Duodenal mucosa (tissue), 2 donors: ENCODE measurements around the gene AJAP1.

Experiments
- H3K27ac ChIP-seq: one replicate; pipeline ENCODE4 v1.7.0; 2013; ENCODE audit warnings: low read depth, low read length
- H3K27me3 ChIP-seq, 2 donors: one replicate each; pipeline ENCODE4 v1.7.0; 2013; ENCODE audit warnings: low read length in 2 of 2, control low read depth in 1 of 2; ENCODE audit not compliant: insufficient read depth in 2 of 2, control insufficient read depth in 1 of 2
- H3K36me3 ChIP-seq, 2 donors: one replicate each; pipeline ENCODE4 v1.7.0; 2013; ENCODE audit warnings: low read length in 2 of 2, control low read depth in 1 of 2; ENCODE audit not compliant: insufficient read depth in 2 of 2, control insufficient read depth in 1 of 2
- H3K4me1 ChIP-seq, 2 donors: one replicate each; pipeline ENCODE4 v1.7.0; 2013; ENCODE audit warnings: low read length in 2 of 2, control low read depth in 1 of 2; ENCODE audit not compliant: insufficient read depth in 2 of 2, control insufficient read depth in 1 of 2
- H3K4me3 ChIP-seq, 2 donors: one replicate each; pipeline ENCODE4 v1.7.0; 2013; ENCODE audit warnings: low read length in 2 of 2, low read depth in 1 of 2
- H3K9ac ChIP-seq, 2 donors: one replicate each; pipeline ENCODE4 v1.7.0; 2013; ENCODE audit warnings: low read length in 2 of 2, low read depth in 1 of 2
- H3K9me3 ChIP-seq, 2 donors: one replicate each; pipeline ENCODE4 v1.7.0; 2013; ENCODE audit warnings: low read length in 2 of 2, control low read depth in 1 of 2; ENCODE audit not compliant: control insufficient read depth in 1 of 2

The AJAP1 gene

GRCh38 chr1:4760088-4760487 is 105.7 kb downstream of the AJAP1 start:
- no peaks in the 10 kb centered on the region for H3K36me3 ChIP-seq
- H3K27me3 ChIP-seq, result no peaks in the 10 kb centered on the region
- peaks cover 0 to 2% of the 10 kb centered on the region in 2 donors for H3K9me3 ChIP-seq
- H3K4me1 ChIP-seq, result no peaks in the 10 kb centered on the region
- no peak overlapping the region for H3K4me3 ChIP-seq
- no peak overlapping the region for H3K9ac ChIP-seq
- H3K27ac ChIP-seq, result no peak overlapping the region

GRCh38 chr1:4761324-4761723 is 106.9 kb downstream of the AJAP1 start:
- no peak overlapping the region for H3K27ac ChIP-seq
- H3K27me3 ChIP-seq, result no peaks in the 10 kb centered on the region
- H3K4me3 ChIP-seq, result no peak overlapping the region
- no peaks in the 10 kb centered on the region for H3K36me3 ChIP-seq
- H3K4me1 ChIP-seq, result no peaks in the 10 kb centered on the region
- H3K9me3 ChIP-seq, result peaks cover 0 to 2% of the 10 kb centered on the region in 2 donors
- no peak overlapping the region for H3K9ac ChIP-seq

GRCh38 chr1:4762146-4762545 is 107.7 kb downstream of the AJAP1 start:
- Histone ChIP-seq H3K36me3 (no peaks in the 10 kb centered on the region), H3K27ac (no peak overlapping the region)

GRCh38 chr1:4767308-4767707 is 112.9 kb downstream of the AJAP1 start:
- Histone ChIP-seq H3K9me3 (no peaks in the 10 kb centered on the region), H3K4me3 (no peak overlapping the region), H3K27ac (no peak overlapping the region), H3K9ac (no peak overlapping the region), H3K36me3 (no peaks in the 10 kb centered on the region), H3K4me1 (no peaks in the 10 kb centered on the region), H3K27me3 (no peaks in the 10 kb centered on the region)

More at GRCh38 chr1:4762146-4762545, 107.7 kb downstream of the AJAP1 start:
- no peak overlapping the region for H3K9ac ChIP-seq
- no peaks in the 10 kb centered on the region for H3K27me3 ChIP-seq
- peaks cover 0 to 2% of the 10 kb centered on the region in 2 donors for H3K9me3 ChIP-seq
- H3K4me1 ChIP-seq, result no peaks in the 10 kb centered on the region
- no peak overlapping the region for H3K4me3 ChIP-seq

- Histone ChIP-seq H3K27ac (no peak overlapping the region), H3K9me3 (no peaks in the 10 kb centered on the region), H3K27me3 (no peaks in the 10 kb centered on the region), H3K4me1 (no peaks in the 10 kb centered on the region), H3K36me3 (no peaks in the 10 kb centered on the region), H3K4me3 (no peak overlapping the region), H3K9ac (no peak overlapping the region)
Observed at GRCh38 chr1:4768553-4768952, 114.1 kb downstream of the AJAP1 start.

- no peaks in the 10 kb centered on the region for H3K36me3 ChIP-seq
- no peak overlapping the region for H3K4me3 ChIP-seq
- no peaks in the 10 kb centered on the region for H3K9me3 ChIP-seq
- no peak overlapping the region for H3K27ac ChIP-seq
- no peaks in the 10 kb centered on the region for H3K4me1 ChIP-seq
- no peak overlapping the region for H3K9ac ChIP-seq
- H3K27me3 ChIP-seq, result no peaks in the 10 kb centered on the region
Observed at GRCh38 chr1:4769516-4770280, 115.3 kb downstream of the AJAP1 start.

- Histone ChIP-seq H3K27ac (no peak overlapping the region), H3K36me3 (no peaks in the 10 kb centered on the region), H3K27me3 (no peaks in the 10 kb centered on the region), H3K4me1 (no peaks in the 10 kb centered on the region), H3K4me3 (no peak overlapping the region), H3K9me3 (no peaks in the 10 kb centered on the region), H3K9ac (no peak overlapping the region)
Observed at GRCh38 chr1:4770713-4771112, 116.3 kb downstream of the AJAP1 start.

GRCh38 chr1:4771267-4771666 is 116.9 kb downstream of the AJAP1 start:
- Histone ChIP-seq H3K4me1 (no peaks in the 10 kb centered on the region), H3K27ac (no peak overlapping the region), H3K27me3 (no peaks in the 10 kb centered on the region), H3K9ac (no peak overlapping the region), H3K36me3 (no peaks in the 10 kb centered on the region), H3K9me3 (no peaks in the 10 kb centered on the region), H3K4me3 (no peak overlapping the region)

GRCh38 chr1:4771721-4772120 is 117.3 kb downstream of the AJAP1 start:
- H3K4me3 ChIP-seq, result no peak overlapping the region
- H3K27ac ChIP-seq, result no peak overlapping the region
- no peaks in the 10 kb centered on the region for H3K4me1 ChIP-seq
- H3K27me3 ChIP-seq, result no peaks in the 10 kb centered on the region
- no peak overlapping the region for H3K9ac ChIP-seq
- no peaks in the 10 kb centered on the region for H3K9me3 ChIP-seq
- H3K36me3 ChIP-seq, result no peaks in the 10 kb centered on the region

- Histone ChIP-seq H3K9me3 (no peaks in the 10 kb centered on the region), H3K36me3 (no peaks in the 10 kb centered on the region), H3K4me3 (no peak overlapping the region), H3K4me1 (no peaks in the 10 kb centered on the region), H3K27ac (no peak overlapping the region), H3K27me3 (no peaks in the 10 kb centered on the region), H3K9ac (no peak overlapping the region)
Observed at GRCh38 chr1:4772294-4773010, 118.0 kb downstream of the AJAP1 start.
